Measurements from ENCODE around the gene C9orf50.
A peak's percentile ranks its signal among the peaks of the same experiment; 100 is the strongest.

Gene C9orf50

GRCh38 chr9:129610473-129611306, 10.2 kb downstream of the C9orf50 start (continued):
- TF ChIP-seq, protein P1, sequence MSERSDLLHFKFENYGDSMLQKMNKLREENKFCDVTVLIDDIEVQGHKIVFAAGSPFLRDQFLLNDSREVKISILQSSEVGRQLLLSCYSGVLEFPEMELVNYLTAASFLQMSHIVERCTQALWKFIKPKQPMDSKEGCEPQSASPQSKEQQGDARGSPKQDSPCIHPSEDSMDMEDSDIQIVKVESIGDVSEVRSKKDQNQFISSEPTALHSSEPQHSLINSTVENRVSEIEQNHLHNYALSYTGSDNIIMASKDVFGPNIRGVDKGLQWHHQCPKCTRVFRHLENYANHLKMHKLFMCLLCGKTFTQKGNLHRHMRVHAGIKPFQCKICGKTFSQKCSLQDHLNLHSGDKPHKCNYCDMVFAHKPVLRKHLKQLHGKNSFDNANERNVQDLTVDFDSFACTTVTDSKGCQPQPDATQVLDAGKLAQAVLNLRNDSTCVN (tag by site-specific recombination; optimal IDR thresholded peaks at IDR 0.05) = peak; percentile 60
- TF ChIP-seq ZBTB10 (tag by site-specific recombination; IDR thresholded peaks at IDR 0.05) = peak; percentile 71; the same call in 1 of the 2 replicates
- TF ChIP-seq, protein P2, sequence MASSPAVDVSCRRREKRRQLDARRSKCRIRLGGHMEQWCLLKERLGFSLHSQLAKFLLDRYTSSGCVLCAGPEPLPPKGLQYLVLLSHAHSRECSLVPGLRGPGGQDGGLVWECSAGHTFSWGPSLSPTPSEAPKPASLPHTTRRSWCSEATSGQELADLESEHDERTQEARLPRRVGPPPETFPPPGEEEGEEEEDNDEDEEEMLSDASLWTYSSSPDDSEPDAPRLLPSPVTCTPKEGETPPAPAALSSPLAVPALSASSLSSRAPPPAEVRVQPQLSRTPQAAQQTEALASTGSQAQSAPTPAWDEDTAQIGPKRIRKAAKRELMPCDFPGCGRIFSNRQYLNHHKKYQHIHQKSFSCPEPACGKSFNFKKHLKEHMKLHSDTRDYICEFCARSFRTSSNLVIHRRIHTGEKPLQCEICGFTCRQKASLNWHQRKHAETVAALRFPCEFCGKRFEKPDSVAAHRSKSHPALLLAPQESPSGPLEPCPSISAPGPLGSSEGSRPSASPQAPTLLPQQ (tag by site-specific recombination; IDR thresholded peaks at IDR 0.05) = peak; percentile 41; the same call in 1 of the 2 replicates
- no peak for TF ChIP-seq WT1 (tag by site-specific recombination; IDR thresholded peaks at IDR 0.05)
- TF ChIP-seq, protein P3, sequence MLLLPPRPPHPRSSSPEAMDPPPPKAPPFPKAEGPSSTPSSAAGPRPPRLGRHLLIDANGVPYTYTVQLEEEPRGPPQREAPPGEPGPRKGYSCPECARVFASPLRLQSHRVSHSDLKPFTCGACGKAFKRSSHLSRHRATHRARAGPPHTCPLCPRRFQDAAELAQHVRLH (tag by site-specific recombination; IDR thresholded peaks at IDR 0.05) = no peak
- TF ChIP-seq ZNF785 (tag by site-specific recombination; IDR thresholded peaks at IDR 0.05) = peak; percentile 26; the same call in 1 of the 2 replicates
- TF ChIP-seq ZBTB1 (tag by site-specific recombination; IDR thresholded peaks at IDR 0.05) = no peak
- TF ChIP-seq ZNF292 (tag by site-specific recombination; IDR thresholded peaks at IDR 0.05; ENCODE audit: borderline replicate concordance, low read depth) = no peak
- TF ChIP-seq ZBTB7A (tag by site-specific recombination; IDR thresholded peaks at IDR 0.05; ENCODE audit: low read depth) = no peak
- TF ChIP-seq ZNF830 (tag by site-specific recombination; IDR thresholded peaks at IDR 0.05; ENCODE audit: low read depth) = no peak
- TF ChIP-seq ZFP69B (tag by site-specific recombination; IDR thresholded peaks at IDR 0.05) = no peak
- TF ChIP-seq ZNF660 (tag by site-specific recombination; IDR thresholded peaks at IDR 0.05) = peak; percentile 88
- TF ChIP-seq KLF10 (tag by site-specific recombination; IDR thresholded peaks at IDR 0.05) = peak; percentile 47; the same call in 1 of the 2 replicates
- TF ChIP-seq ZNF510 (tag by site-specific recombination; IDR thresholded peaks at IDR 0.05; ENCODE audit: insufficient replicate concordance) = no peak
- TF ChIP-seq ZSCAN30 (tag by site-specific recombination; IDR thresholded peaks at IDR 0.05) = peak; percentile 86
- no peak for TF ChIP-seq ZSCAN23 (tag by site-specific recombination; IDR thresholded peaks at IDR 0.05)
- no peak for TF ChIP-seq ZNF24 (tag by site-specific recombination; IDR thresholded peaks at IDR 0.05)
- TF ChIP-seq ZNF529 (tag by site-specific recombination; IDR thresholded peaks at IDR 0.05; ENCODE audit: insufficient replicate concordance) = no peak
- no peak for TF ChIP-seq ZNF239 (tag by site-specific recombination; IDR thresholded peaks at IDR 0.05)
- TF ChIP-seq ZNF610 (tag by site-specific recombination; IDR thresholded peaks at IDR 0.05; ENCODE audit: borderline replicate concordance) = no peak
- TF ChIP-seq ZNF416 (tag by site-specific recombination; IDR thresholded peaks at IDR 0.05) = no peak
- TF ChIP-seq ZXDB (tag by site-specific recombination; IDR thresholded peaks at IDR 0.05) = no peak
- no peak for TF ChIP-seq ZBTB8A (tag by site-specific recombination; IDR thresholded peaks at IDR 0.05)
- no peak for TF ChIP-seq ZNF394 (tag by site-specific recombination; IDR thresholded peaks at IDR 0.05; ENCODE audit: borderline replicate concordance)
- TF ChIP-seq ZNF596 (tag by site-specific recombination; IDR thresholded peaks at IDR 0.05) = peak; percentile 38; the same call in 1 of the 2 replicates
- TF ChIP-seq ZBTB21 (tag by site-specific recombination; IDR thresholded peaks at IDR 0.05) = no peak
- TF ChIP-seq, protein P4, sequence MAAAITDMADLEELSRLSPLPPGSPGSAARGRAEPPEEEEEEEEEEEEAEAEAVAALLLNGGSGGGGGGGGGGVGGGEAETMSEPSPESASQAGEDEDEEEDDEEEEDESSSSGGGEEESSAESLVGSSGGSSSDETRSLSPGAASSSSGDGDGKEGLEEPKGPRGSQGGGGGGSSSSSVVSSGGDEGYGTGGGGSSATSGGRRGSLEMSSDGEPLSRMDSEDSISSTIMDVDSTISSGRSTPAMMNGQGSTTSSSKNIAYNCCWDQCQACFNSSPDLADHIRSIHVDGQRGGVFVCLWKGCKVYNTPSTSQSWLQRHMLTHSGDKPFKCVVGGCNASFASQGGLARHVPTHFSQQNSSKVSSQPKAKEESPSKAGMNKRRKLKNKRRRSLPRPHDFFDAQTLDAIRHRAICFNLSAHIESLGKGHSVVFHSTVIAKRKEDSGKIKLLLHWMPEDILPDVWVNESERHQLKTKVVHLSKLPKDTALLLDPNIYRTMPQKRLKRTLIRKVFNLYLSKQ (tag by site-specific recombination; IDR thresholded peaks at IDR 0.05; ENCODE audit: borderline replicate concordance) = no peak
- TF ChIP-seq OVOL3 (tag by site-specific recombination; IDR thresholded peaks at IDR 0.05) = no peak
- no peak for TF ChIP-seq ZFP3 (tag by site-specific recombination; IDR thresholded peaks at IDR 0.05; ENCODE audit: low read depth)
- TF ChIP-seq, protein P5, sequence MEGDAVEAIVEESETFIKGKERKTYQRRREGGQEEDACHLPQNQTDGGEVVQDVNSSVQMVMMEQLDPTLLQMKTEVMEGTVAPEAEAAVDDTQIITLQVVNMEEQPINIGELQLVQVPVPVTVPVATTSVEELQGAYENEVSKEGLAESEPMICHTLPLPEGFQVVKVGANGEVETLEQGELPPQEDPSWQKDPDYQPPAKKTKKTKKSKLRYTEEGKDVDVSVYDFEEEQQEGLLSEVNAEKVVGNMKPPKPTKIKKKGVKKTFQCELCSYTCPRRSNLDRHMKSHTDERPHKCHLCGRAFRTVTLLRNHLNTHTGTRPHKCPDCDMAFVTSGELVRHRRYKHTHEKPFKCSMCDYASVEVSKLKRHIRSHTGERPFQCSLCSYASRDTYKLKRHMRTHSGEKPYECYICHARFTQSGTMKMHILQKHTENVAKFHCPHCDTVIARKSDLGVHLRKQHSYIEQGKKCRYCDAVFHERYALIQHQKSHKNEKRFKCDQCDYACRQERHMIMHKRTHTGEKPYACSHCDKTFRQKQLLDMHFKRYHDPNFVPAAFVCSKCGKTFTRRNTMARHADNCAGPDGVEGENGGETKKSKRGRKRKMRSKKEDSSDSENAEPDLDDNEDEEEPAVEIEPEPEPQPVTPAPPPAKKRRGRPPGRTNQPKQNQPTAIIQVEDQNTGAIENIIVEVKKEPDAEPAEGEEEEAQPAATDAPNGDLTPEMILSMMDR (tag by site-specific recombination; IDR thresholded peaks at IDR 0.05) = peak; percentile 76; the same call in 1 of the 2 replicates
- peak; percentile 40; the same call in 1 of the 2 replicates for TF ChIP-seq KLF9 (tag by site-specific recombination; IDR thresholded peaks at IDR 0.05; ENCODE audit: low read depth)
